Measurements from ENCODE around the gene TSC2. TPM values are rescaled to one million over a fixed set of nuclear protein-coding genes. Genes with fewer than 3 reads are reported as not detected.

TSC2 gene
- polyA plus RNA-seq, 1 donor (not counting 4 experiments of a cell fraction or from before 2014, with no cell fraction given) = 22.6 TPM

GRCh38 chr16:2036200-2036966, 11.4 kb upstream of the TSC2 start:
- Histone ChIP-seq H3K9ac (ENCODE audit: control insufficient read depth, extremely low read depth, insufficient read depth, low read length) (no peak overlapping the region), H3K36me3 (ENCODE audit: control insufficient read depth in 2 of 2, extremely low read depth in 1 of 2, insufficient read depth in 2 of 2, low read length in 2 of 2) (peaks cover 0 to 3% of the 10 kb centered on the region in 2 experiments), H3K79me2 (ENCODE audit: control insufficient read depth, insufficient read depth, low read length) (no peaks in the 10 kb centered on the region), H3K27ac (ENCODE audit: control insufficient read depth, insufficient read depth, low read length) (no peak overlapping the region), H3K9me3 (ENCODE audit: control insufficient read depth, low read depth, low read length) (no peaks in the 10 kb centered on the region), H3K9me1 (ENCODE audit: control insufficient read depth, extremely low read depth, insufficient read depth, low read length) (no peaks in the 10 kb centered on the region), H3K4me3 (ENCODE audit: control insufficient read depth in 2 of 3, extremely low read depth in 1 of 3, insufficient read depth in 2 of 3, low read depth in 1 of 3, low read length in 3 of 3) (no peak overlapping the region), H4K20me1 (ENCODE audit: control insufficient read depth, extremely low read depth, insufficient read depth, low read length) (no peaks in the 10 kb centered on the region), H2AFZ (ENCODE audit: control insufficient read depth, low read length) (no peak overlapping the region), H3K4me2 (ENCODE audit: control insufficient read depth, extremely low read depth, insufficient read depth, low read depth, low read length) (no peak overlapping the region), H3K4me1 (ENCODE audit: control insufficient read depth, extremely low read depth, insufficient read depth, low read length) (peaks cover 9% of the 10 kb centered on the region), H3K27me3 (ENCODE audit: control insufficient read depth, extremely low read depth, insufficient read depth, low read length) (no peaks in the 10 kb centered on the region)
- FAIRE-seq = no peak
- dilution Hi-C loops (cut with MboI; ENCODE audit: extremely low pct_ligation_motif_present, low sequenced_read_pairs) = no loop called here
- DNase-seq (ENCODE audit: low read depth, low spot score) = no peak
- no peak for TF ChIP-seq EZH2 (IDR thresholded peaks at IDR 0.05; ENCODE audit: low read length)
- no peak for TF ChIP-seq CTCF (optimal IDR thresholded peaks at IDR 0.05 in 1 of 3, IDR thresholded peaks at IDR 0.05 in 1 of 3, conservative IDR thresholded peaks at IDR 0.05 in 1 of 3; ENCODE audit: extremely low read depth in 1 of 3, insufficient read depth in 2 of 3, low read length in 3 of 3)

GRCh38 chr16:2037115-2037514, 10.7 kb upstream of the TSC2 start:
- Histone ChIP-seq H2AFZ (ENCODE audit: control insufficient read depth, low read length) (no peak overlapping the region), H3K27ac (ENCODE audit: control insufficient read depth, insufficient read depth, low read length) (no peak overlapping the region), H3K4me1 (ENCODE audit: control insufficient read depth, extremely low read depth, insufficient read depth, low read length) (peaks cover 9% of the 10 kb centered on the region), H3K27me3 (ENCODE audit: control insufficient read depth, extremely low read depth, insufficient read depth, low read length) (no peaks in the 10 kb centered on the region), H3K4me2 (ENCODE audit: control insufficient read depth, extremely low read depth, insufficient read depth, low read depth, low read length) (no peak overlapping the region), H4K20me1 (ENCODE audit: control insufficient read depth, extremely low read depth, insufficient read depth, low read length) (no peaks in the 10 kb centered on the region), H3K79me2 (ENCODE audit: control insufficient read depth, insufficient read depth, low read length) (no peaks in the 10 kb centered on the region), H3K9ac (ENCODE audit: control insufficient read depth, extremely low read depth, insufficient read depth, low read length) (no peak overlapping the region), H3K9me3 (ENCODE audit: control insufficient read depth, low read depth, low read length) (no peaks in the 10 kb centered on the region), H3K4me3 (ENCODE audit: control insufficient read depth in 2 of 3, extremely low read depth in 1 of 3, insufficient read depth in 2 of 3, low read depth in 1 of 3, low read length in 3 of 3) (no peak overlapping the region), H3K36me3 (ENCODE audit: control insufficient read depth in 2 of 2, extremely low read depth in 1 of 2, insufficient read depth in 2 of 2, low read length in 2 of 2) (peaks cover 0 to 3% of the 10 kb centered on the region in 2 experiments), H3K9me1 (ENCODE audit: control insufficient read depth, extremely low read depth, insufficient read depth, low read length) (no peaks in the 10 kb centered on the region)
- FAIRE-seq (no peak), DNase-seq (ENCODE audit: low read depth, low spot score) (no peak)
- dilution Hi-C loops (cut with MboI; ENCODE audit: extremely low pct_ligation_motif_present, low sequenced_read_pairs) = no loop called here
- no peak for TF ChIP-seq CTCF (optimal IDR thresholded peaks at IDR 0.05 in 1 of 3, IDR thresholded peaks at IDR 0.05 in 1 of 3, conservative IDR thresholded peaks at IDR 0.05 in 1 of 3; ENCODE audit: extremely low read depth in 1 of 3, insufficient read depth in 2 of 3, low read length in 3 of 3)
- no peak for TF ChIP-seq EZH2 (IDR thresholded peaks at IDR 0.05; ENCODE audit: low read length)

Measured in keratinocyte (primary cell).